PFSK-1 (cell line): ENCODE data around the gene ZBTB34.

Source experiments
- POLR2AphosphoS5 ChIP-seq: IDR thresholded peaks from 2 replicates; pipeline ENCODE4 v1.6.1; 2012; ENCODE audit warnings: low read depth, mild to moderate bottlenecking, control low read depth, low read length, moderate library complexity
- SIN3A ChIP-seq: IDR thresholded peaks from 2 replicates; pipeline ENCODE4 v1.6.1; 2012; ENCODE audit warnings: mild to moderate bottlenecking, low read length, moderate library complexity, borderline replicate concordance; ENCODE audit not compliant: insufficient read depth

DNA sequence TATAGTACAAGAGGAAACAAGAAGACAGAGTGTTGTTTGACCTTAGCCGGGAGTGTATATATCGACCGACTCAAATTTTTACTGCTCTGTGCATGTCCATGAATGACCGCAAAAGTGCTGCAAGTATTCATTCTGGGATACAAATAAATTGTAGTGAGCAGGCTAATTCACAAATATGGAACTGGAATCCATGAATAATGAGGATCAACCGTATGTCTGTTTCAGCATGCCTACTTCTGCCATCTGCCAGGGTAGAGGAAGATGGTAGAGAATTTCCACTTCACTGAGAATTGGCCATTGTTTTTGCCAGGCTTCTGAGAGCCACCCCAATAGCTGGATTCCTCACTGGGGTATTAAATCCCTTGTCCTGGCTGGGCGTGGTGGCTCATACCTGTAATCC, 45.7 kb downstream of the ZBTB34 start:
- TF ChIP-seq SIN3A, result no peak
- TF ChIP-seq POLR2AphosphoS5, result no peak
